Liver (tissue), 9 donors: ENCODE results near the gene TOGARAM1. TPM values are rescaled to one million over a fixed set of nuclear protein-coding genes. Genes with fewer than 3 reads are reported as not detected.

Source experiments
- DNase-seq: peaks from one replicate; pipeline ENCODE4 v3.0.0-alpha.2; 2017; ENCODE audit warnings: low spot score
- H3K27ac ChIP-seq, 2 donors: one replicate each; pipeline ENCODE4 v1.7.0; 2013; ENCODE audit warnings: inconsistent platforms in 2 of 2, low read length in 2 of 2, control low read depth in 1 of 2, low read depth in 1 of 2, mild to moderate bottlenecking in 1 of 2
- H3K27me3 ChIP-seq, 4 donors: one replicate each; pipeline versions ENCODE4 v1.6.1 to v1.7.0; 2013; ENCODE audit warnings: low read length in 3 of 4, inconsistent platforms in 1 of 4, mild to moderate bottlenecking in 1 of 4, moderate library complexity in 1 of 4; ENCODE audit not compliant: control insufficient read depth in 4 of 4, insufficient read depth in 4 of 4
- H3K36me3 ChIP-seq, 4 donors: one replicate each; pipeline versions ENCODE4 v1.6.1 to v1.7.0; 2013; ENCODE audit warnings: low read length in 3 of 4, mild to moderate bottlenecking in 3 of 4, low read depth in 1 of 4, moderate library complexity in 1 of 4; ENCODE audit not compliant: control insufficient read depth in 4 of 4, insufficient read depth in 3 of 4
- H3K4me1 ChIP-seq, 4 donors: one replicate each; pipeline versions ENCODE4 v1.6.1 to v1.7.0; 2013; ENCODE audit warnings: low read length in 3 of 4, mild to moderate bottlenecking in 3 of 4, moderate library complexity in 1 of 4; ENCODE audit not compliant: control insufficient read depth in 4 of 4, insufficient read depth in 4 of 4
- H3K4me3 ChIP-seq, 3 donors: one replicate each; pipeline versions ENCODE4 v1.6.1 to v1.7.0; 2013; ENCODE audit warnings: low read length in 3 of 3, control low read depth in 1 of 3, low read depth in 1 of 3, mild to moderate bottlenecking in 1 of 3
- H3K9ac ChIP-seq, 2 donors: one replicate each; pipeline ENCODE4 v1.7.0; 2013; ENCODE audit warnings: low read length in 2 of 2, mild to moderate bottlenecking in 2 of 2, moderate library complexity in 2 of 2, control low read depth in 1 of 2, low read depth in 1 of 2
- H3K9me3 ChIP-seq, 4 donors: one replicate each; pipeline versions ENCODE4 v1.6.1 to v1.7.0; 2013; ENCODE audit warnings: low read length in 3 of 4; ENCODE audit not compliant: control insufficient read depth in 4 of 4
- ATF3 ChIP-seq: IDR thresholded peaks from 2 replicates; pipeline ENCODE4 v1.6.1; 2016; ENCODE audit warnings: antibody characterized with exemption
- CTCF ChIP-seq: fragments of 150-350 bp; IDR thresholded peaks from 2 replicates; pipeline ENCODE4 v1.5.1; 2017; ENCODE audit warnings: improper control_type of control experiment, low read depth, low read length; ENCODE audit not compliant: missing input control
- EGR1 ChIP-seq, 2 donors: IDR thresholded peaks; 2 replicates each; pipeline ENCODE4 v1.6.1; 2016 to 2018; ENCODE audit warnings: antibody characterized with exemption in 2 of 2, low read depth in 2 of 2
- HNF4A ChIP-seq, 2 donors: conservative IDR thresholded peaks; 2 replicates each; pipeline ENCODE4 v1.6.1; 2016; ENCODE audit warnings: antibody characterized with exemption in 2 of 2, mild to moderate bottlenecking in 2 of 2
- HNF4G ChIP-seq: IDR thresholded peaks from 2 replicates; pipeline ENCODE4 v1.6.1; 2016; ENCODE audit warnings: antibody characterized with exemption
- JUND ChIP-seq, 2 donors: IDR thresholded peaks; 2 replicates each; pipeline ENCODE4 v1.6.1; 2016; ENCODE audit warnings: antibody characterized with exemption in 2 of 2
- NR2F2 ChIP-seq: IDR thresholded peaks from 2 replicates; pipeline ENCODE4 v1.6.1; 2016; ENCODE audit warnings: antibody characterized with exemption
- RAD21 ChIP-seq, 2 donors: IDR thresholded peaks; 2 replicates each; pipeline ENCODE4 v1.6.1; 2016; ENCODE audit warnings: antibody characterized with exemption in 2 of 2, mild to moderate bottlenecking in 2 of 2
- RXRA ChIP-seq, 2 donors: IDR thresholded peaks; 2 replicates each; pipeline ENCODE4 v1.6.1; 2017 to 2018; ENCODE audit warnings: antibody characterized with exemption in 2 of 2, mild to moderate bottlenecking in 1 of 2
- TAF1 ChIP-seq: conservative IDR thresholded peaks from 2 replicates; pipeline ENCODE4 v1.6.1; 2016; ENCODE audit warnings: antibody characterized with exemption, mild to moderate bottlenecking
- YY1 ChIP-seq: IDR thresholded peaks from 2 replicates; pipeline ENCODE4 v1.6.1; 2016; ENCODE audit warnings: antibody characterized with exemption, mild to moderate bottlenecking
- ZBTB33 ChIP-seq: IDR thresholded peaks from 2 replicates; pipeline ENCODE4 v1.6.1; 2016; ENCODE audit warnings: antibody characterized with exemption
- WGBS: extraction: QIAGEN DNeasy Blood & Tissue Kit; methylation state at CpG from one replicate; pipeline ENCODE4 v1.1.7; 2013; 5-methylcytosine and 5-hydroxymethylcytosine counted together
- polyA plus RNA-seq, 2 donors: library from polyadenylated mRNA; stranded (reverse) in 1 of 2; unstranded in 1 of 2; fragments of 200-250 nt in 1 of 2; fragments of >200 nt in 1 of 2; fragmentation: Nextera tagmentation in 1 of 2; extraction: Ambion mirVana in 1 of 2; gene quantifications; one replicate each; pipeline versions ENCODE4 v1.2.1 to v1.2.3, GENCODE V29; 2013 to 2015
- total RNA-seq, 2 donors: library from RNA; depleted of rRNA; stranded (reverse); fragments of >200 nt; gene quantifications; one replicate each; pipeline ENCODE4 v1.2.3, GENCODE V29; 2014
- donor health status: healthy.
- donor health status: healthy.
- donor health status: healthy.
- donor health status: healthy.
- donor health status: healthy.

The TOGARAM1 gene
- total and polyA plus RNA-seq, 4 donors, result 2.5 to 12.7 (median 7.5) TPM

- Histone ChIP-seq H3K4me3 (no peak overlapping the region), H3K9me3 (peaks cover 0 to 7% (median 1%) of the 10 kb centered on the region in 4 donors), H3K9ac (no peak overlapping the region)
Observed at GRCh38 chr14:44914849-44915248, 47.1 kb upstream of the TOGARAM1 start.

GRCh38 chr14:44928793-44929192, 33.2 kb upstream of the TOGARAM1 start:
- Histone ChIP-seq H3K27me3 (no peaks in the 10 kb centered on the region), H3K9ac (no peak overlapping the region), H3K4me1 (no peaks in the 10 kb centered on the region), H3K4me3 (no peak overlapping the region), H3K36me3 (peaks cover 0 to 4% (median 0%) of the 10 kb centered on the region in 4 donors), H3K9me3 (no peaks in the 10 kb centered on the region), H3K27ac (no peak overlapping the region)
- DNase-seq, result no peak
- TF ChIP-seq RXRA (IDR thresholded peaks at IDR 0.05), result no peak
- TF ChIP-seq RAD21 (IDR thresholded peaks at IDR 0.05), result no peak
- no peak for TF ChIP-seq TAF1
- no peak for TF ChIP-seq ZBTB33
- no peak for TF ChIP-seq ATF3
- no peak for TF ChIP-seq HNF4A (conservative IDR thresholded peaks at IDR 0.05)
- TF ChIP-seq YY1, result no peak
- no peak for TF ChIP-seq NR2F2
- no peak for TF ChIP-seq CTCF
- WGBS, result 91% methylated on average over 7 of the region's 7 CpGs

More at GRCh38 chr14:44914849-44915248, 47.1 kb upstream of the TOGARAM1 start:
- Histone ChIP-seq H3K4me1 (peaks cover 0 to 5% (median 3%) of the 10 kb centered on the region in 4 donors), H3K27ac (no peak overlapping the region), H3K36me3 (no peaks in the 10 kb centered on the region), H3K27me3 (peaks cover 0 to 2% (median 0%) of the 10 kb centered on the region in 4 donors)
- TF ChIP-seq EGR1 (IDR thresholded peaks at IDR 0.05; ENCODE audit: low read depth in 2 of 2), result no peak
- TF ChIP-seq JUND (IDR thresholded peaks at IDR 0.05), result no peak
- no peak for TF ChIP-seq HNF4G
- WGBS, result 79% methylated on average over 4 of the region's 4 CpGs
- DNase-seq, result no peak

- H3K9ac ChIP-seq, result no peak overlapping the region
- 97% methylated on average over 2 of the region's 2 CpGs for WGBS
- H3K4me3 ChIP-seq, result no peak overlapping the region
- no peak overlapping the region for H3K27ac ChIP-seq
- no peaks in the 10 kb centered on the region for H3K27me3 ChIP-seq
- no peaks in the 10 kb centered on the region for H3K4me1 ChIP-seq
- no peak for DNase-seq
- no peaks in the 10 kb centered on the region for H3K9me3 ChIP-seq
- TF ChIP-seq TAF1 (no peak), HNF4G (no peak), RAD21 (IDR thresholded peaks at IDR 0.05) (no peak), JUND (IDR thresholded peaks at IDR 0.05) (no peak)
- H3K36me3 ChIP-seq, result peaks cover 0 to 8% (median 7%) of the 10 kb centered on the region in 4 donors
Observed at GRCh38 chr14:44935155-44935554, 26.8 kb upstream of the TOGARAM1 start.
